HepG2 (cell line): Measurements from ENCODE around the gene ITGB5. TPM values are rescaled to one million over a fixed set of nuclear protein-coding genes. Genes with fewer than 3 reads are reported as not detected.

Experiments
- ARID2 ChIP-seq: sonication (generic); formaldehyde crosslinking; IDR thresholded peaks from 2 replicates; pipeline ENCODE4 v1.8.1; 2022; ENCODE audit warnings: mild to moderate bottlenecking, missing genetic modification reagents, borderline replicate concordance
- BCL6 ChIP-seq: IDR thresholded peaks from 2 replicates; pipeline ENCODE4 v1.6.1; 2016; ENCODE audit warnings: missing genetic modification reagents, missing compliant biosample characterization
- FOSL2 ChIP-seq: sonication (generic); formaldehyde crosslinking; IDR thresholded peaks from 2 replicates; pipeline ENCODE4 v1.4.0; 2020; ENCODE audit warnings: missing genetic modification reagents
- KIAA2018 ChIP-seq: sonication (generic); formaldehyde crosslinking; IDR thresholded peaks from 2 replicates; pipeline ENCODE4 v1.5.0; 2020; ENCODE audit warnings: mild to moderate bottlenecking, missing genetic modification reagents, borderline replicate concordance
- NPAS2 ChIP-seq: sonication (generic); formaldehyde crosslinking; IDR thresholded peaks from 2 replicates; pipeline ENCODE4 v1.8.0; 2022; ENCODE audit warnings: mild to moderate bottlenecking, missing genetic modification reagents, borderline replicate concordance
- SAFB2 ChIP-seq: sonication (generic); formaldehyde crosslinking; IDR thresholded peaks from 2 replicates; pipeline ENCODE4 v1.5.1; 2020; ENCODE audit warnings: missing genetic modification reagents, low read depth, mild to moderate bottlenecking, borderline replicate concordance
- THAP11 ChIP-seq: IDR thresholded peaks from 2 replicates; pipeline ENCODE4 v1.6.1; 2016; ENCODE audit warnings: missing biosample characterization, missing genetic modification reagents
- TP53 ChIP-seq: sonication (generic); formaldehyde crosslinking; conservative IDR thresholded peaks from 2 replicates; pipeline ENCODE4 v1.4.0; 2020; ENCODE audit warnings: missing genetic modification reagents
- YY1 ChIP-seq: IDR thresholded peaks from 2 replicates; pipeline ENCODE4 v1.6.1; 2011; ENCODE audit warnings: low read length, low read depth, moderate library complexity, mild to moderate bottlenecking; ENCODE audit not compliant: insufficient read depth, insufficient replicate concordance
- ZNF292 ChIP-seq: sonication (generic); formaldehyde crosslinking; IDR thresholded peaks from 2 replicates; pipeline ENCODE4 v1.8.1; 2022; ENCODE audit warnings: mild to moderate bottlenecking, low read depth, missing genetic modification reagents, borderline replicate concordance
- ZNF407 ChIP-seq: sonication (generic); formaldehyde crosslinking; IDR thresholded peaks from one replicate; pipeline ENCODE4 v1.5.1; 2020; ENCODE audit warnings: mild to moderate bottlenecking, missing genetic modification reagents; ENCODE audit errors: not compliant biosample characterization
- ZNF432 ChIP-seq: sonication (generic); formaldehyde crosslinking; IDR thresholded peaks from 2 replicates; pipeline ENCODE4 v1.5.0; 2020; ENCODE audit warnings: missing genetic modification reagents, mild to moderate bottlenecking, borderline replicate concordance
- ZNF629 ChIP-seq: sonication (generic); formaldehyde crosslinking; conservative IDR thresholded peaks from 2 replicates; pipeline ENCODE4 v1.5.0; 2020; ENCODE audit warnings: missing genetic modification reagents
- polyA plus RNA-seq, 8 experiments: library from polyadenylated mRNA; depleted of rRNA in 3 of 8; stranded (reverse) in 7 of 8; unstranded in 1 of 8; fragments of >200 nt; fragmentation: Illumina TruSeq in 4 of 8; extraction: Trizol in 4 of 8; gene quantifications; 2 replicates each; pipeline versions ENCODE4 v1.2.1 to v1.2.3, GENCODE V29; 2011 to 2016; ENCODE audit warnings: low read depth in 4 of 8, missing spikeins in 1 of 8, mixed read lengths in 1 of 8; ENCODE audit not compliant: insufficient read depth in 1 of 8
- total RNA-seq, 5 experiments: library from RNA; depleted of rRNA; stranded (reverse); fragments of >200 nt; fragmentation: Illumina TruSeq; extraction: Trizol; gene quantifications; 2 replicates each; pipeline ENCODE4 v1.2.3, GENCODE V29; 2016; ENCODE audit warnings: low read depth in 1 of 5

ITGB5 gene
- total and polyA plus RNA-seq, 2 of the 13 experiments (the other 11 are each of a cell fraction or from before 2014, with no cell fraction given) = 74.1 to 343 TPM

- TF ChIP-seq ZNF407 (CRISPR knock-in tag) = no peak
- no peak for TF ChIP-seq NPAS2 (CRISPR knock-in tag)
- TF ChIP-seq ZNF292 (CRISPR knock-in tag) = peak; percentile 91; the same call in 1 of the 2 replicates
- peak; percentile 80 for TF ChIP-seq BCL6 (CRISPR knock-in tag)
- peak; percentile 88 for TF ChIP-seq FOSL2 (CRISPR knock-in tag)
- no peak for TF ChIP-seq KIAA2018
- TF ChIP-seq ARID2 (CRISPR knock-in tag) = no peak
- no peak for TF ChIP-seq ZNF629 (CRISPR knock-in tag)
- no peak for TF ChIP-seq YY1
- TF ChIP-seq THAP11 (CRISPR knock-in tag) = peak; percentile 62; the same call in 1 of the 2 replicates
- no peak; the same call in 1 of the 2 replicates for TF ChIP-seq SAFB2 (CRISPR knock-in tag)
- no peak for TF ChIP-seq TP53 (CRISPR knock-in tag)
- TF ChIP-seq ZNF432 (CRISPR knock-in tag) = no peak
Measured at GRCh38 chr3:124837730-124838186, 49.4 kb downstream of the ITGB5 start (continued).
